Measurements from ENCODE around the gene ABLIM2.

ABLIM2 gene

GRCh38 chr4:8092282-8092681 lies 66.3 kb downstream of the ABLIM2 start:
- no peak overlapping the region for H2AFZ ChIP-seq (ENCODE audit: low read length, unreplicated experiment)
- H3K4me1 ChIP-seq (ENCODE audit: control insufficient read depth, insufficient read depth, low read length, unreplicated experiment): no peaks in the 10 kb centered on the region

GRCh38 chr4:8090744-8091301 lies 67.8 kb downstream of the ABLIM2 start:
- no peaks in the 10 kb centered on the region for H3K36me3 ChIP-seq (ENCODE audit: insufficient read depth, low read length)
- H3K27ac ChIP-seq (ENCODE audit: low read depth, low read length): no peak overlapping the region
- no peaks in the 10 kb centered on the region for H3K4me1 ChIP-seq (ENCODE audit: control insufficient read depth, insufficient read depth, low read length, unreplicated experiment)
- H3K4me3 ChIP-seq (ENCODE audit: low read depth, low read length): no peak overlapping the region
- no peaks in the 10 kb centered on the region for H3K27me3 ChIP-seq (ENCODE audit: insufficient read depth, low read length)
- no peaks in the 10 kb centered on the region for H3K79me2 ChIP-seq (ENCODE audit: control insufficient read depth, insufficient read depth, low read length, unreplicated experiment)
- H2AFZ ChIP-seq (ENCODE audit: low read length, unreplicated experiment): no peak overlapping the region

More at GRCh38 chr4:8092282-8092681, 66.3 kb downstream of the ABLIM2 start:
- no peaks in the 10 kb centered on the region for H3K79me2 ChIP-seq (ENCODE audit: control insufficient read depth, insufficient read depth, low read length, unreplicated experiment)
- H3K4me3 ChIP-seq (ENCODE audit: low read depth, low read length): no peak overlapping the region
- H3K27me3 ChIP-seq (ENCODE audit: insufficient read depth, low read length): no peaks in the 10 kb centered on the region
- H3K27ac ChIP-seq (ENCODE audit: low read depth, low read length): no peak overlapping the region
- no peaks in the 10 kb centered on the region for H3K36me3 ChIP-seq (ENCODE audit: insufficient read depth, low read length)

- no peak overlapping the region for H2AFZ ChIP-seq (ENCODE audit: low read length, unreplicated experiment)
- no peaks in the 10 kb centered on the region for H3K27me3 ChIP-seq (ENCODE audit: insufficient read depth, low read length)
Measured at GRCh38 chr4:8090312-8090711, 68.3 kb downstream of the ABLIM2 start.

GRCh38 chr4:8089862-8090261 lies 68.8 kb downstream of the ABLIM2 start:
- H3K4me1 ChIP-seq (ENCODE audit: control insufficient read depth, insufficient read depth, low read length, unreplicated experiment): no peaks in the 10 kb centered on the region
- peaks cover under 1% of the 10 kb centered on the region; the same call in 1 of the 2 replicates for H3K27me3 ChIP-seq (ENCODE audit: insufficient read depth, low read length)
- no peak overlapping the region for H3K27ac ChIP-seq (ENCODE audit: low read depth, low read length)
- no peaks in the 10 kb centered on the region for H3K36me3 ChIP-seq (ENCODE audit: insufficient read depth, low read length)
- H3K4me3 ChIP-seq (ENCODE audit: low read depth, low read length): no peak overlapping the region
- no peaks in the 10 kb centered on the region for H3K79me2 ChIP-seq (ENCODE audit: control insufficient read depth, insufficient read depth, low read length, unreplicated experiment)
- H2AFZ ChIP-seq (ENCODE audit: low read length, unreplicated experiment): no peak overlapping the region

More at GRCh38 chr4:8090312-8090711, 68.3 kb downstream of the ABLIM2 start:
- Histone ChIP-seq H3K36me3 (ENCODE audit: insufficient read depth, low read length) (no peaks in the 10 kb centered on the region), H3K4me1 (ENCODE audit: control insufficient read depth, insufficient read depth, low read length, unreplicated experiment) (no peaks in the 10 kb centered on the region), H3K79me2 (ENCODE audit: control insufficient read depth, insufficient read depth, low read length, unreplicated experiment) (no peaks in the 10 kb centered on the region), H3K4me3 (ENCODE audit: low read depth, low read length) (no peak overlapping the region), H3K27ac (ENCODE audit: low read depth, low read length) (no peak overlapping the region)

GRCh38 chr4:8088966-8089491 lies 69.6 kb downstream of the ABLIM2 start:
- no peak overlapping the region for H3K27ac ChIP-seq (ENCODE audit: low read depth, low read length)
- H2AFZ ChIP-seq (ENCODE audit: low read length, unreplicated experiment): no peak overlapping the region
- no peak overlapping the region for H3K4me3 ChIP-seq (ENCODE audit: low read depth, low read length)
- H3K79me2 ChIP-seq (ENCODE audit: control insufficient read depth, insufficient read depth, low read length, unreplicated experiment): no peaks in the 10 kb centered on the region
- peaks cover 9% of the 10 kb centered on the region; the same call in 1 of the 2 replicates for H3K27me3 ChIP-seq (ENCODE audit: insufficient read depth, low read length)
- H3K36me3 ChIP-seq (ENCODE audit: insufficient read depth, low read length): no peaks in the 10 kb centered on the region
- H3K4me1 ChIP-seq (ENCODE audit: control insufficient read depth, insufficient read depth, low read length, unreplicated experiment): no peaks in the 10 kb centered on the region

- H3K27me3 ChIP-seq (ENCODE audit: insufficient read depth, low read length): peaks cover 16% of the 10 kb centered on the region; the same call in 1 of the 2 replicates
- no peak overlapping the region for H3K4me3 ChIP-seq (ENCODE audit: low read depth, low read length)
- H3K36me3 ChIP-seq (ENCODE audit: insufficient read depth, low read length): no peaks in the 10 kb centered on the region
- H3K79me2 ChIP-seq (ENCODE audit: control insufficient read depth, insufficient read depth, low read length, unreplicated experiment): no peaks in the 10 kb centered on the region
- no peak overlapping the region for H3K27ac ChIP-seq (ENCODE audit: low read depth, low read length)
- H3K4me1 ChIP-seq (ENCODE audit: control insufficient read depth, insufficient read depth, low read length, unreplicated experiment): no peaks in the 10 kb centered on the region
- H2AFZ ChIP-seq (ENCODE audit: low read length, unreplicated experiment): no peak overlapping the region
Measured at GRCh38 chr4:8087921-8088495, 70.6 kb downstream of the ABLIM2 start.

GRCh38 chr4:8086783-8087445 lies 71.7 kb downstream of the ABLIM2 start:
- Histone ChIP-seq H2AFZ (ENCODE audit: low read length, unreplicated experiment) (no peak overlapping the region), H3K4me3 (ENCODE audit: low read depth, low read length) (no peak overlapping the region), H3K79me2 (ENCODE audit: control insufficient read depth, insufficient read depth, low read length, unreplicated experiment) (no peaks in the 10 kb centered on the region), H3K27me3 (ENCODE audit: insufficient read depth, low read length) (peaks cover 21% of the 10 kb centered on the region; the same call in 1 of the 2 replicates), H3K27ac (ENCODE audit: low read depth, low read length) (no peak overlapping the region), H3K4me1 (ENCODE audit: control insufficient read depth, insufficient read depth, low read length, unreplicated experiment) (no peaks in the 10 kb centered on the region), H3K36me3 (ENCODE audit: insufficient read depth, low read length) (no peaks in the 10 kb centered on the region)

- peaks cover 33% of the 10 kb centered on the region for H3K27me3 ChIP-seq (ENCODE audit: insufficient read depth, low read length)
Measured at GRCh38 chr4:8085491-8086117, 73.0 kb downstream of the ABLIM2 start.

GRCh38 chr4:8084712-8085490 lies 73.7 kb downstream of the ABLIM2 start:
- Histone ChIP-seq H3K4me3 (ENCODE audit: low read depth, low read length) (no peak overlapping the region), H3K4me1 (ENCODE audit: control insufficient read depth, insufficient read depth, low read length, unreplicated experiment) (no peaks in the 10 kb centered on the region)

More at GRCh38 chr4:8085491-8086117, 73.0 kb downstream of the ABLIM2 start:
- no peak overlapping the region for H2AFZ ChIP-seq (ENCODE audit: low read length, unreplicated experiment)
- H3K36me3 ChIP-seq (ENCODE audit: insufficient read depth, low read length): no peaks in the 10 kb centered on the region
- no peak overlapping the region for H3K27ac ChIP-seq (ENCODE audit: low read depth, low read length)
- no peak overlapping the region for H3K4me3 ChIP-seq (ENCODE audit: low read depth, low read length)
- no peaks in the 10 kb centered on the region for H3K79me2 ChIP-seq (ENCODE audit: control insufficient read depth, insufficient read depth, low read length, unreplicated experiment)
- no peaks in the 10 kb centered on the region for H3K4me1 ChIP-seq (ENCODE audit: control insufficient read depth, insufficient read depth, low read length, unreplicated experiment)

GRCh38 chr4:8084031-8084660 lies 74.5 kb downstream of the ABLIM2 start:
- H3K4me3 ChIP-seq (ENCODE audit: low read depth, low read length): no peak overlapping the region

More at GRCh38 chr4:8084712-8085490, 73.7 kb downstream of the ABLIM2 start:
- H3K27me3 ChIP-seq (ENCODE audit: insufficient read depth, low read length): peaks cover 34% of the 10 kb centered on the region
- no peaks in the 10 kb centered on the region for H3K36me3 ChIP-seq (ENCODE audit: insufficient read depth, low read length)
- no peaks in the 10 kb centered on the region for H3K79me2 ChIP-seq (ENCODE audit: control insufficient read depth, insufficient read depth, low read length, unreplicated experiment)
- H2AFZ ChIP-seq (ENCODE audit: low read length, unreplicated experiment): no peak overlapping the region
- H3K27ac ChIP-seq (ENCODE audit: low read depth, low read length): no peak overlapping the region

More at GRCh38 chr4:8084031-8084660, 74.5 kb downstream of the ABLIM2 start:
- Histone ChIP-seq H3K79me2 (ENCODE audit: control insufficient read depth, insufficient read depth, low read length, unreplicated experiment) (no peaks in the 10 kb centered on the region), H3K4me1 (ENCODE audit: control insufficient read depth, insufficient read depth, low read length, unreplicated experiment) (peaks cover 2% of the 10 kb centered on the region), H3K36me3 (ENCODE audit: insufficient read depth, low read length) (no peaks in the 10 kb centered on the region), H3K27me3 (ENCODE audit: insufficient read depth, low read length) (peaks cover 41% of the 10 kb centered on the region), H3K27ac (ENCODE audit: low read depth, low read length) (no peak overlapping the region), H2AFZ (ENCODE audit: low read length, unreplicated experiment) (no peak overlapping the region)

Data from ACC112 (cell line).